Measurements from ENCODE around the gene TMEM198.

The TMEM198 gene

DNA sequence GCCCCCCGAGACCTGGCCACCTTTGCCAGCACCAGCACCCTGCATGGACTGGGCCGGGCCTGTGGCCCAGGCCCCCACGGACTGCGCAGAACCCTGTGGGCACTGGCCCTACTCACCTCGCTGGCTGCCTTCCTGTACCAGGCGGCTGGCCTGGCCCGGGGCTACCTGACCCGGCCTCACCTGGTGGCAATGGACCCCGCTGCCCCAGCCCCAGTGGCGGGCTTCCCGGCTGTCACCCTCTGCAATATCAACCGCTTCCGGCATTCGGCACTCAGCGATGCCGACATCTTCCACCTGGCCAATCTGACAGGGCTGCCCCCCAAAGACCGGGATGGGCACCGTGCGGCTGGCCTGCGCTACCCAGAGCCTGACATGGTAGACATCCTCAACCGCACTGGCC lies 29.0 kb upstream of the TMEM198 start:
- no peaks in the 10 kb centered on the region for H4K20me1 ChIP-seq (ENCODE audit: insufficient read depth)
- H3K4me3 ChIP-seq (IDR thresholded peaks at IDR 0.05; ENCODE audit: insufficient read depth, low read depth, low read length) = no peak overlapping the region
- no peaks in the 10 kb centered on the region for H3K4me1 ChIP-seq (ENCODE audit: low read depth, poor library complexity, severe bottlenecking)
- H3K9ac ChIP-seq = no peak overlapping the region
- no peak overlapping the region for H3K4me2 ChIP-seq
- TF ChIP-seq CTCF (conservative IDR thresholded peaks at IDR 0.05; ENCODE audit: low read depth, low read length) = no peak
- no peak overlapping the region for H3K27ac ChIP-seq
- H3K79me2 ChIP-seq (ENCODE audit: insufficient read depth, low read depth) = no peaks in the 10 kb centered on the region
- H3K27me3 ChIP-seq (ENCODE audit: insufficient read depth, low read depth) = peaks cover 87% of the 10 kb centered on the region
- no peak overlapping the region for H2AFZ ChIP-seq (ENCODE audit: low read depth)
- H3K36me3 ChIP-seq (ENCODE audit: insufficient read depth) = no peaks in the 10 kb centered on the region

DNA sequence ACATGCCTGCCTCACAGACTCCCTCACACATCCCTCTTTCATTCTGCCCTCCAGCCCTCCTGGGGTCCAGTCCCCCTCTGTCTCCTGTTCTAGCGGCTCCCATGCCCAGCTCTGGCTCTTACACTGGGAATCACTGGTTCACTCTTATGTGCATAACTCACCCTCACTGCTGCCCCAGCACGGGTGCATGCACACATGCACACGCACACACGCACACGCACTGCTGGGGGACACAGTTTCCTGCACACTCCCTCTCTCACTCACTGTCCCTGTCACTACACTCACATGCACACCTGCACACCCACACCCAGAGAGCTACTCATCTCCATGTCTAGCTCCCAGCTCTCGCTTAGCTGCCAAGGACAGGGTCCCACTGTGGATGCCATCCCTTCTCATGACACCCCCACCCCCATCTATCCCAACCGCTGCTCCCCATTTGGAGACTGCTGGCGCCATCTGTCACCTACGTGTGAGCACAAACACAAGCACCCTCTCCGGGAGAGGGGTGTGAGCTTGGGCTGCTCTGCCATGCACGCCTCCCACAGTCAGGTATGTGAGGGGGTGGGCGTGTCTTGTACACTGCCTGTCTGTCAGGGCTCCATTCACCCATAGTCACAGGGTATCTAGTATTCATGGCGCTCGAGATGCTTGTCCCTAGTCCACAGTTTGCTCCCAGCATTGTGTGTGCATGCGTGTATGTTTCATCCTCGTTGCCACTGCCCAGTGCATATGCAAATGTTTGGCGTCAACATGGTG lies 27.8 kb upstream of the TMEM198 start:
- Histone ChIP-seq H3K79me2 (ENCODE audit: insufficient read depth, low read depth) (no peaks in the 10 kb centered on the region), H3K36me3 (ENCODE audit: insufficient read depth) (no peaks in the 10 kb centered on the region), H3K9ac (no peak overlapping the region), H2AFZ (ENCODE audit: low read depth) (no peak overlapping the region), H3K4me3 (IDR thresholded peaks at IDR 0.05; ENCODE audit: insufficient read depth, low read depth, low read length) (no peak overlapping the region), H3K4me2 (no peak overlapping the region), H3K4me1 (ENCODE audit: low read depth, poor library complexity, severe bottlenecking) (no peaks in the 10 kb centered on the region), H3K27me3 (ENCODE audit: insufficient read depth, low read depth) (peaks cover 93% of the 10 kb centered on the region), H4K20me1 (ENCODE audit: insufficient read depth) (no peaks in the 10 kb centered on the region), H3K27ac (no peak overlapping the region)
- TF ChIP-seq CTCF (conservative IDR thresholded peaks at IDR 0.05; ENCODE audit: low read depth, low read length) = no peak

DNA sequence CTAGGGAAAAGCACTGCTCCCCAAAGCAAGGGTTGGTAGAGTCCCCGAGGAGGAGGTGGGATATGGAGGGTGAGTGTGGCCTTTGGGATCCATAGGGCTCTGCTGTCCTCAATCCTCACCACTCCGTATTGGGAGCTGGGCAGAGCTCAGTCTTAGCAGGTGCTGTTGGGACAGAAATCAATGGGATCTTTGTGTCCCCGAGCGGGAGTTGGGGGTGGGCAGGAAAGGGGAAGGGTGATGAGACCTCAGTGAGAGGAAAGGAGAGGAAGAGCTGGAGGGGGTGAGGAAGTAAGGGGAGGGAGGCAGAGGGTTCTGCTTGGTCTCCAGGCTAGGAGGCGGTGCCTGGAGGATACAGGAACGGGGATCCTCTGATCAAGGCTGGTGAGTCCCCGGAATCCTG lies 26.9 kb upstream of the TMEM198 start:
- TF ChIP-seq CTCF (conservative IDR thresholded peaks at IDR 0.05; ENCODE audit: low read depth, low read length) = no peak
- Histone ChIP-seq H3K4me1 (ENCODE audit: low read depth, poor library complexity, severe bottlenecking) (no peaks in the 10 kb centered on the region), H3K79me2 (ENCODE audit: insufficient read depth, low read depth) (no peaks in the 10 kb centered on the region), H4K20me1 (ENCODE audit: insufficient read depth) (no peaks in the 10 kb centered on the region), H3K27ac (no peak overlapping the region), H3K4me2 (no peak overlapping the region), H3K4me3 (IDR thresholded peaks at IDR 0.05; ENCODE audit: insufficient read depth, low read depth, low read length) (no peak overlapping the region), H3K9ac (no peak overlapping the region), H2AFZ (ENCODE audit: low read depth) (no peak overlapping the region), H3K27me3 (ENCODE audit: insufficient read depth, low read depth) (peaks cover 93% of the 10 kb centered on the region), H3K36me3 (ENCODE audit: insufficient read depth) (no peaks in the 10 kb centered on the region)

DNA sequence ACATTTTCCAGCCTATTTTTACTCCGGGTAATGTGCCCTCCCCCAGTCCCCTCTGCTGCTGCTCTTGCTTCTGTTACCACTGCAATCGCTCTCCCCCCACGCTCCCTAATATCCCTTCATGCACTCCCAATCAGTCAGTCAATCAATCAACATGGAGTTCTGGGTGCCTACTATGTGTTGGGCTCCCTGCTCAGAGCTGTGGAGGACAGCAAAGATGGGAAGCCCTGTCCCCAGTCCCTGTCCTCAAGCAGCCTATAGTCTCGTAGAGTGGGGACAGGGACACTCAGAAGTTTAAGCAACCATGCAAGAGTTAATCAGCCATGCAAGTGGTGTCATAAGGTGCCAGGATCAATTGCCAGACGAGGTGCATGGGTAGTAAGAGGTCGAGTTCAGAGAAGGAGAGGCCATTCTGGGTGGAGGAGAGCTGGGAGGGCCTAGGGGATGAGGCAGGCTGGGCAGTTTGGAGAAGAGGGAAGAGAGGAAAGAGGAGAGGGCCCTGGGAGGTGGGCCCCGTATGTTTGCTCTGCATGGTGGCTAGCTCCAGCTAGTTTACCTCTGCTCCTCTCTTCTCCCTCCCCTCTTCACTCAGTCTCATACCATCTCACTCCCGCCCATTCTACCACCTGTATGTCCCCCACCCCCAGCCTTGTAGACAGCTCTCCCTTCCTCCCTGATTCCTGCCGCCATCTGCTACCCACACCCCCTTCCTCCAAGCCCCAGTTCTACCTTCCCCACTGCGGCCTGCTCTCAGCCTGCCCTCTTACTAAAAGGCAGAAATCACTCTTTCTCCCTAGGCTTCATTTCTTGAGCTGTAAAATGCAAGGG lies 25.7 kb upstream of the TMEM198 start:
- Histone ChIP-seq H2AFZ (ENCODE audit: low read depth) (no peak overlapping the region), H3K79me2 (ENCODE audit: insufficient read depth, low read depth) (no peaks in the 10 kb centered on the region), H3K4me2 (no peak overlapping the region), H3K27ac (no peak overlapping the region), H3K9ac (no peak overlapping the region), H3K4me3 (IDR thresholded peaks at IDR 0.05; ENCODE audit: insufficient read depth, low read depth, low read length) (no peak overlapping the region), H4K20me1 (ENCODE audit: insufficient read depth) (no peaks in the 10 kb centered on the region), H3K36me3 (ENCODE audit: insufficient read depth) (no peaks in the 10 kb centered on the region), H3K27me3 (ENCODE audit: insufficient read depth, low read depth) (peaks cover 90% of the 10 kb centered on the region), H3K4me1 (ENCODE audit: low read depth, poor library complexity, severe bottlenecking) (no peaks in the 10 kb centered on the region)
- no peak for TF ChIP-seq CTCF (conservative IDR thresholded peaks at IDR 0.05; ENCODE audit: low read depth, low read length)

All from KMS-11 (cell line).